Airway epithelial cell (primary cell): ENCODE results near the gene STK25. TPM values are rescaled to one million over a fixed set of nuclear protein-coding genes. Genes with fewer than 3 reads are reported as not detected.

Source experiments
- total RNA-seq: library from RNA; depleted of rRNA; stranded (reverse); fragments of >200 nt; gene quantifications from 2 replicates; pipeline ENCODE4 v1.2.3, GENCODE V29; 2015

The STK25 gene
- total RNA-seq, result 196 and 204 TPM in 2 replicates

GRCh38 chr2:241508240-241509154 is at the start of gene STK25:
STK25 (minus strand) TSS chr2:241508584; CDS start chr2:241508035, 549 bp downstream.

Other genes starting within 250 kb of the STK25 start
- gene HDLBP, start 192.9 kb downstream of the STK25 start, total RNA-seq, result 322 and 418 TPM in 2 replicates
- 207 and 226 TPM in 2 replicates for gene SEPTIN2, start 192.7 kb downstream of the STK25 start, total RNA-seq
- 44.4 and 50.9 TPM in 2 replicates for gene FARP2, start 152.3 kb downstream of the STK25 start, total RNA-seq
- gene BOK, start 50.2 kb upstream of the STK25 start, total RNA-seq, result 48.3 and 54.0 TPM in 2 replicates
- gene THAP4, start 128.6 kb upstream of the STK25 start, total RNA-seq, result 62.3 and 74.3 TPM in 2 replicates
- gene ATG4B, start 129.1 kb upstream of the STK25 start, total RNA-seq, result 44.4 and 55.4 TPM in 2 replicates
- gene DTYMK, start 178.2 kb upstream of the STK25 start, total RNA-seq, result 54.5 and 59.5 TPM in 2 replicates
- gene ING5, start 193.5 kb upstream of the STK25 start, total RNA-seq, result 11.8 and 18.7 TPM in 2 replicates
- 18.3 and 21.9 TPM in 2 replicates for gene D2HGDH, start 226.0 kb upstream of the STK25 start, total RNA-seq